GM19043 (cell line): ENCODE data around the gene GJB5.
"Not testable (repeated sequence)": the region's sequence is repeated elsewhere in the genome, so short reads cannot be mapped to it uniquely, and the experiment has no call there.

Source experiments
- ATAC-seq: cut with Tn5 transposase; IDR thresholded peaks from one replicate; pipeline ENCODE4 v1.9.1; 2021; ENCODE audit warnings: low read depth; ENCODE audit not compliant: unreplicated experiment

The GJB5 gene

DNA sequence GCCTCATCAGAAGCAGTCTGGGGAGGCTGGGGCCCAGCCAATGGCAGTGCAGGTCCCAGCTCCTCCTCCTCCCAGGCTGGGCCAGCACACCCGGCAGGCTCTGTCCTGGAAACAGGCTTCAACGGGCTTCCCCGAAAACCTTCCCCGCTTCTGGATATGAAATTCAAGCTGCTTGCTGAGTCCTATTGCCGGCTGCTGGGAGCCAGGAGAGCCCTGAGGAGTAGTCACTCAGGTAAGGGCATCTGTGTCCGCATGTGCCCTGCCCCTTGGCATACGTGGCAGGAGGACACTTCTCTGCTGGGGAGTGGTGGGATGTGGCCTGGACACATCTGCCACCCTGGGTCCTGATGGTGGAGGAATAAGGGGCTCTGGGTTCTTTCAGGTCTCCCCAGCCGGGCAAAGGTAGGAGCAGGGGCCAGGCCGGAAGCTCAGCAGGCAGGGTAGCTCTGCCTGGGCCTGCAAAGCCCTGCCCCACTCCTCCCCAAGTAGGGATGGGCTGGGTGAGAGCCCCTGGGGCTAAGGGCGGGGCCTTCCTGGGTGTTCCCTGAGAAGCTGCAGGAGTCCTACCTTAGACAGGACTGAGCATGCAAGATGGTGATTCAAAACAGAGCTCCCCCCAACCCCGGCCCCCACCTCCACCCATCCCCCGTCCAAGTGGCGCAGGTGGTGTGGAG, at the start of gene GJB5:
Gene GJB5 (plus strand): TSS at position 84 of the 674 bp plus-strand sequence. CDS start 2,284 bp downstream, outside the sequence.
- ATAC-seq, result no peak

DNA sequence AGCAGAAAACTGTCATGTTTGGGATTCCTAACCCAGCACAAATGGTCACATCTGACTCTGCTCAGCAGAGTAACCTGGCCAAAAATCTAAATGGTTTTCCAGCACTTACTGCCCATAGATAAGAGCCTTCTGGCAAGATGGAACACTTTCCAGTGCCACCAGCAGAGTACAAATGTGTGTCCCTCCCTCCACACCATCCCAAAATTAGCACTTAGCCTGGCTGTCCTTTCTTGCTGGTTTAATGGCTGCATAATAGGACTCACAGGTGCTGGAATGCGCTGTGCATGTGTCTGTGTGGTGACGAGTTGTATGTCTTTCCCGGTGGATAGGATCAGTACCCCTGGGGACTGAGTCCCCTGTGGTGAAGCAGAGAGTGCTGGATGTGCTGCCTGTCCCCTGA, 49.8 kb upstream of the GJB5 start:
- no peak for ATAC-seq

GRCh38 chr1:34708106-34708505, 46.7 kb upstream of the GJB5 start:
- ATAC-seq, result no peak

DNA sequence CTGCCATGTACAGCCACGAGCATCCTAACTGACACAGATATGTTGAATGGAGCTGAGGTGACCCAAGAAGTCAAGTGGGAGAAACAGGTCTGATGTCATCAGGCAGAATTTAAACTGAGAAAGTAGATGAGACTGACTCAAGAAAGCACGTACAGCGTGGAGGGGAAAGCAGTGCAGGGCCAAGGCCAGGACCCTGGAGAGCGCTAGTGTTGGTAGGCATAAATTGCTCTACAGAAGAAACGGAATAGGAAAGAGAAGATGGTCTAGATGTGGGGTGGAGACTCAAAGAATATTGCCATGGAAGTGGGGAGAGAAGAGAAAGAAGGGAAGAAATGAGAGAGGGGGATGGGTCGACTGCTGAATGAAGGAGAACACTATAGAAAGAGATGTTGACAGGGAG, 45.3 kb upstream of the GJB5 start:
- no peak for ATAC-seq

DNA sequence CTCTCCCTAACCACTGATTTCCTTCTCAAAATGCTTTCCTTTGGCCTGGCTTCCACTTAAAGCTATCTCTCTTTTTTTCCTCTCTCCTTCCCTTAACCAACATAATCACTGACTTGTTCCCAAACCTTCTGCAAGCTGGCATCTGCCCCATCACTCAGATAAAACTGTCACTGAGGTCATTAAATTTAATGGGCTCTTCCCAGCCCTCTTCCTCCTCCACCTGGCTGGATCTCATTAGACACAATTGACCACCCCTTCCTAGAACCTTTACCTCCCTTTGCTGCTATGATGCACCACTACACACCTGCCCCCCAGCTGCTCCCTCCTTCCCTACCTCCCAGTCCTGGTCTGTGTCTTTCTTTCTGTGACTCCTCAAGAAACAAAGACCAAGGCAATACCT, 44.0 kb upstream of the GJB5 start:
- no peak for ATAC-seq

GRCh38 chr1:34711485-34711884, 43.4 kb upstream of the GJB5 start:
- ATAC-seq, result no peak

DNA sequence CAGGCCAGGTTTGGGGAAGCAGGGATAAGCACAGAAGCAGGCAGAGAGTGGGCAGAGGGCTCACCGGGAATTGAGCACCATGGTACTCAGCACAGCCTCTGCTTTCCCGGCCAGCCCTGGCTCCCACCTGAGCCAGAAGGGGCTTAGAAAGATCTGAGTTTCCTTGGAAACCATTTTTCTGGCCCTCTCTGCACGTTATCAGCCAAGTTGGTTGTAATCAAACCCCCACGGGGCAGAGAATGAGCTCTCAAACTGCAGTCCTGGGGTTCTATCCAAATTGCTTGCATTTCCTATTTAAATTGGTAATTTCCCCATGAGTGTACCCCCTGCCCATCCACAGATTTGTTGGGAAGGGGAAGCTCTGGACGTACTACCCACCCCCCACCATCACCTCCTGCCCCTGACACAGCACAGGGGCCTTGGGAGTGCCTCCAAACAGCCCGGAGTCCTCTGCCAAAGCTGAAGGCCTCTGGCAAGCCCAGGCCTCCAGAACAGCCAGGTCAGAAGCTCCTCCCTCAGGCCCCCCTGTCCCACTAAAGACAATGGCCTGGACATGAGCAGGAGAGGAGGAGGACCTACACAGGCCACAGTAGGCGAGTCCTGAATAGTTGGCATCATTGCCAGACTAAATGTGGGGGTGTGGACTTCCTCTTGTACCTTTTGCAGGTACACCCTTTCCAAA, 42.7 kb upstream of the GJB5 start:
- no peak for ATAC-seq

- ATAC-seq, result no peak
These were observed 41.4 kb upstream of the GJB5 start for GRCh38 chr1:34713443-34713842.

GRCh38 chr1:34714386-34714785, 40.5 kb upstream of the GJB5 start:
- ATAC-seq, result no peak

GRCh38 chr1:34715139-34715538, 39.7 kb upstream of the GJB5 start:
- ATAC-seq, result no peak

DNA sequence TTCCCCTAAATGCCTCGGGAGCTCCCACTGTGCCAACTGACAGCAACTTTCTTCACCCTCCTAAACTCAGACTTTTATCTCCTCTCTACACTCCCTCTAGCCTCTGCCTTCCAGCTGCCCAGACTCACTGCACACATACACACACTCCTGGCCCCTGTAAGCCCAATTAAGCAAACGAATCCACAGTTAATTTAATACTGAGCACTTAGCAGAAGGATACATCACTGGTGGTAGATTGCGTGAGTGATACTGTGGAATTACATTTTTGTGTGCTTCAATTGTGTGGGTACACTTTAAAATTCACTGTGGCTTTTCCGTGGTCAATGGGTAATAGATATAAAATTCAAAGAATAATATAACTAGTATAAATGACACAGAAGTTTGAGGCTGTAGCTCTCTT, 33.6 kb upstream of the GJB5 start:
- no peak for ATAC-seq

DNA sequence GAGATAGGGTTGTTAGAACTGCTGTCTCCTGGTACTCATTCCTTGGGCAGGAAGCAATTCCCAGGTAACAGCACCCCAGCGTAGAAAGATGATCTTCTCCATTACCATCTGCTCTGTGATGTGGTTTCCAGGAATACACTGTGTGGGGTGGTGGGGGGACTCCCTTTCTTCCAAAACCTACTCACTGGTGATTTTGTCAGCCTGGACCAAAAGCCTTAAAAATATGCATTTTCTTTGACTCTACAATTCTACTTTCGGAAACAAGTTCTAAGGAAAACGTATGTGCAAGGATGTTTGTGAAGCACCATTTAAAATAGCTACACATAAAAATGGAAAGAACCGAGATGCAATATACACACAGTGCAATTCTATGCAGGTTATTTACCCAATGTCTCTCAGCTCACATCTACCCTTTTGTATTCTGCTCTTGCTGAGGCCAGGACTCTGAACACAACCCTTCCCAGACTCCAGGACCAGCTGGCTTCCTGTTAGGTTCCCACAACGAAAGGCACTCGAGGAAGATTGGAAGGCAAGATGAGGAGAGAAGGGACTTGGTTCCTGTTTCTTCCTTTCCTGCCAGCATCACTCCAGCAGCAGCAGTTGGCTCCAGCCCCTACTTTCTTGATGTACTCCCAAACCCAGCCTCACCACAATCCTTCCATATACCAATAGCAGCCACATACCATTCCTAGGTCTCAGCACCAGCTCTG, 33.0 kb upstream of the GJB5 start:
- ATAC-seq, result no peak

DNA sequence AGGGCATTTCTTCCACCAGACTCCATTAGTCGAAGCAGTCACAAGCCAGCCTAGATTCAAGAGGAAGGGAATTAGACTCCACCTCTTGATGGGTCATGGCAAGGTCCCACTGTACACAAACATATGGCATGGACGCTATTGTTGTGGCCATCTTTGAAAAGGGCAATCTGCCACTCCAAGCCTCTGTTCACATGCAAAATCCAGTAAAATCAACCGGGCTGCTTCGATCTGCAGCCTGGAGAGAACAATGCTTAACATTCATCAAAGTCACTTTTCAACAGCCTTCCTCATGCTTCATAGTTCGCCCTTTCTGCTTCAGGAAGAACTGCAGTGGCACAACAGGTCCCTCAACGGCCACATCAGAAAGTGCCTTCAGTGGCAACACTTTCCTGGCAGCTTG, 28.0 kb upstream of the GJB5 start:
- no peak for ATAC-seq

- ATAC-seq, result no peak
These were observed 24.4 kb upstream of the GJB5 start for GRCh38 chr1:34730485-34730884.

- ATAC-seq, result not testable (repeated sequence)
These were observed 22.0 kb upstream of the GJB5 start for GRCh38 chr1:34732831-34733230.

- no peak for ATAC-seq
These were observed 18.2 kb upstream of the GJB5 start for GRCh38 chr1:34736692-34737091.

DNA sequence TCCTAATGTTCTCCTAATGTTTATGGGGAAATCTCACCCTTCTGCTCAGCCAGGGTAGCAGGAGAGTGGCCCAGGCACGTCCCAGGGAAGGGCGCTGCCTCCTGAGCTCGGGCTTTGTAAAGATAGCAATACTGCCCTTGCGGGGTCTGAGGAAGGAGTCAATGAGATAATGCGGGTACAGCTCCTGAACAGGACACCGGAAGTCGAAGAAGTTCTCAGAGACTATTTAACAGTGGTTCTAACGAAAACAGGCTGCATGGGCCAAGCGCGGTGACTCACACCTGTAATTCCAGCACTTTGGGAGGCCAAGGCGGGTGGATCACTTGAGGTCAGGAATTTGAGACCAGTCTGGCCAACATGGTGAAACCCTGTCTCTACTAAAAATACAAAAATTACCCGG, 17.6 kb upstream of the GJB5 start:
- not testable (repeated sequence) for ATAC-seq

DNA sequence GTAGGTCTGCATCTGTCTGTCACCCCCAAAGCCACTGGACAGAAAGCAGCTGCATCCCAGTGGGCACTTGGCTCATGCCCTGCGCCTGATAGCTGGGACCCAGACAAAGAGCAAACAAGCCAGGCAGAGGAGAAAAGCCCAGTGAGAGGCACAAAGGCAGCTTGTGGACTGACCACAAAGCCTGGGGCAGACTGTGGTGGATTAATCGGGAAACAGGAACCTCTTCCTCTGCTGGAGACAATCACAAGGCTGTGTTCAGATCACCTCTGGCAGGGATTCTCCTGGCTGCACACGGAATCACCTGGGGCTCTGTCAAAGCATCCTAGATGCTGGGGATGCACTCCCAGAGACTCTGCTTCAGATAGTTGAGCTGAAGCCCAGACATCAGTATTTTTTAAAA, 15.2 kb upstream of the GJB5 start:
- no peak for ATAC-seq

- no peak for ATAC-seq
These were observed 14.5 kb upstream of the GJB5 start for GRCh38 chr1:34740161-34740868.

- no peak for ATAC-seq
These were observed 12.1 kb upstream of the GJB5 start for GRCh38 chr1:34742667-34743270.

- no peak for ATAC-seq
These were observed 11.1 kb upstream of the GJB5 start for GRCh38 chr1:34743775-34744174.
